NB4 (cell line): ENCODE data around the gene MMS19.

Experiments used
- CTCF ChIP-seq: IDR thresholded peaks from one replicate; pipeline ENCODE4 v1.5.1; 2012; ENCODE audit warnings: low read depth, low read length
- MAX ChIP-seq: IDR thresholded peaks from 2 replicates; pipeline ENCODE4 v1.6.1; 2011; ENCODE audit warnings: low read depth, low read length

- TF ChIP-seq CTCF (no peak), MAX (no peak)
These were observed 12.5 kb downstream of the MMS19 start for GRCh38 chr10:97485647-97486281.
